WERI-Rb-1 (cell line): Measurements from ENCODE around the gene KLHDC7B.

Experiments
- DNase-seq: peaks from one replicate; pipeline ENCODE4 v3.0.0-alpha.2; 2020
- H3K27ac ChIP-seq: fragments of 250-450 bp; sonication (Bioruptor Pico); 2 replicates; pipeline ENCODE4 v1.5.1; 2020; ENCODE audit warnings: mild to moderate bottlenecking, moderate library complexity
- H3K27me3 ChIP-seq: fragments of 250-450 bp; sonication (Bioruptor Pico); 2 replicates; pipeline ENCODE4 v1.5.1; 2021; ENCODE audit warnings: mild to moderate bottlenecking, low read depth, moderate library complexity; ENCODE audit not compliant: insufficient read depth, severe bottlenecking
- H3K36me3 ChIP-seq: fragments of 250-450 bp; sonication (Bioruptor Pico); 2 replicates; pipeline ENCODE4 v1.5.1; 2020; ENCODE audit warnings: mild to moderate bottlenecking, moderate library complexity
- H3K4me3 ChIP-seq: 2 replicates; pipeline ENCODE4 v1.5.1; 2011; ENCODE audit warnings: low read depth, mild to moderate bottlenecking, control low read depth, low read length
- H3K9me3 ChIP-seq: fragments of 250-450 bp; sonication (Bioruptor Pico); 2 replicates; pipeline ENCODE4 v1.5.1; 2021; ENCODE audit warnings: mild to moderate bottlenecking, moderate library complexity; ENCODE audit not compliant: severe bottlenecking
- CTCF ChIP-seq: IDR thresholded peaks from 2 replicates; pipeline ENCODE4 v1.5.1; 2011; ENCODE audit warnings: low read depth, mild to moderate bottlenecking, control low read depth, inconsistent platforms, low read length

Gene KLHDC7B

GRCh38 chr22:50544078-50544745 is 1.5 kb upstream of the KLHDC7B start:
- TF ChIP-seq CTCF, result peak; percentile 67
- H3K4me3 ChIP-seq, result peak overlapping the region; percentile 33
- H3K27ac ChIP-seq, result no peak overlapping the region
- H3K36me3 ChIP-seq, result no peaks in the 10 kb centered on the region
- H3K27me3 ChIP-seq, result no peaks in the 10 kb centered on the region
- no peaks in the 10 kb centered on the region for H3K9me3 ChIP-seq
- peak; percentile 69 for DNase-seq

- H3K27ac ChIP-seq, result no peak overlapping the region
- H3K9me3 ChIP-seq, result no peaks in the 10 kb centered on the region
- TF ChIP-seq CTCF, result no peak
- DNase-seq, result no peak
- no peaks in the 10 kb centered on the region for H3K36me3 ChIP-seq
- no peak overlapping the region for H3K4me3 ChIP-seq
- no peaks in the 10 kb centered on the region for H3K27me3 ChIP-seq
Measured at GRCh38 chr22:50544746-50545253, 899 bp upstream of the KLHDC7B start.

GRCh38 chr22:50546326-50547262 is 895 bp downstream of the KLHDC7B start:
- H3K27ac ChIP-seq, result no peak overlapping the region
- no peak for TF ChIP-seq CTCF

GRCh38 chr22:50547263-50547985 is 1.7 kb downstream of the KLHDC7B start:
- no peak for DNase-seq
- H3K4me3 ChIP-seq, result no peak overlapping the region
- no peak for TF ChIP-seq CTCF
- H3K9me3 ChIP-seq, result no peaks in the 10 kb centered on the region
- H3K27ac ChIP-seq, result no peak overlapping the region
- H3K36me3 ChIP-seq, result no peaks in the 10 kb centered on the region
- H3K27me3 ChIP-seq, result no peaks in the 10 kb centered on the region

More at GRCh38 chr22:50546326-50547262, 895 bp downstream of the KLHDC7B start:
- no peak for DNase-seq
- H3K9me3 ChIP-seq, result no peaks in the 10 kb centered on the region
- H3K4me3 ChIP-seq, result no peak overlapping the region
- no peaks in the 10 kb centered on the region for H3K27me3 ChIP-seq
- H3K36me3 ChIP-seq, result no peaks in the 10 kb centered on the region

GRCh38 chr22:50548040-50548920 is 2.6 kb downstream of the KLHDC7B start:
- H3K9me3 ChIP-seq, result no peaks in the 10 kb centered on the region
- H3K27ac ChIP-seq, result no peak overlapping the region
- TF ChIP-seq CTCF, result no peak
- H3K4me3 ChIP-seq, result no peak overlapping the region
- no peak for DNase-seq
- H3K36me3 ChIP-seq, result no peaks in the 10 kb centered on the region
- H3K27me3 ChIP-seq, result no peaks in the 10 kb centered on the region
